Glutamatergic neuron (in vitro differentiated cells): ENCODE data around the gene POU2AF2. TPM values are rescaled to one million over a fixed set of nuclear protein-coding genes. Genes with fewer than 3 reads are reported as not detected.

Experiments used
- DNase-seq: peaks from one replicate; pipeline ENCODE4 v3.0.0; 2022
- H3K27ac Mint-ChIP-seq: one replicate; pipeline ENCODE4 v1.8.0; 2020; ENCODE audit warnings: mild to moderate bottlenecking, mixed read lengths, inconsistent platforms; ENCODE audit not compliant: unreplicated experiment
- H3K27me3 Mint-ChIP-seq: one replicate; pipeline ENCODE4 v1.8.0; 2020; ENCODE audit warnings: mild to moderate bottlenecking, moderate library complexity, mixed read lengths, inconsistent platforms; ENCODE audit not compliant: unreplicated experiment
- H3K36me3 Mint-ChIP-seq: one replicate; pipeline ENCODE4 v1.8.0; 2020; ENCODE audit warnings: mild to moderate bottlenecking, mixed read lengths, inconsistent platforms; ENCODE audit not compliant: unreplicated experiment
- H3K4me1 Mint-ChIP-seq: one replicate; pipeline ENCODE4 v1.8.0; 2020; ENCODE audit warnings: mild to moderate bottlenecking, low read depth, mixed read lengths, inconsistent platforms; ENCODE audit not compliant: unreplicated experiment
- H3K4me3 Mint-ChIP-seq: one replicate; pipeline ENCODE4 v1.8.0; 2020; ENCODE audit warnings: mild to moderate bottlenecking, mixed read lengths, inconsistent platforms; ENCODE audit not compliant: unreplicated experiment
- H3K9me3 Mint-ChIP-seq: one replicate; pipeline ENCODE4 v1.8.0; 2020; ENCODE audit warnings: mild to moderate bottlenecking, moderate library complexity, mixed read lengths, inconsistent platforms; ENCODE audit not compliant: unreplicated experiment
- CTCF ChIP-seq: fragments of 200-600 bp; sonication (generic); IDR thresholded peaks from one replicate; pipeline ENCODE4 v1.5.0; 2021; ENCODE audit not compliant: partially characterized antibody, unreplicated experiment
- total RNA-seq: library from RNA; stranded (reverse); fragmentation: NEBNext Ultra II Directional; extraction: Animal tissue kit (Norgen Biotek cat#: 25700); gene quantifications from one replicate; pipeline ENCODE4 v1.2.1, GENCODE V29; 2021; ENCODE audit not compliant: unreplicated experiment

The POU2AF2 gene
- total RNA-seq, 1 donor from 2014 or later: not detected

GRCh38 chr11:111329306-111330204 is 84.0 kb downstream of the POU2AF2 start:
- Mint-ChIP-seq H3K36me3 (no peaks in the 10 kb centered on the region), H3K27ac (no peak overlapping the region), H3K9me3 (no peaks in the 10 kb centered on the region), H3K4me3 (no peak overlapping the region), H3K27me3 (peaks cover 2% of the 10 kb centered on the region), H3K4me1 (no peaks in the 10 kb centered on the region)
- no peak for TF ChIP-seq CTCF
- DNase-seq: no peak

GRCh38 chr11:111330234-111330893 is 84.8 kb downstream of the POU2AF2 start:
- no peak for TF ChIP-seq CTCF
- no peak for DNase-seq
- H3K9me3 Mint-ChIP-seq: no peaks in the 10 kb centered on the region
- no peak overlapping the region for H3K27ac Mint-ChIP-seq
- H3K36me3 Mint-ChIP-seq: no peaks in the 10 kb centered on the region
- no peaks in the 10 kb centered on the region for H3K27me3 Mint-ChIP-seq
- no peak overlapping the region for H3K4me3 Mint-ChIP-seq
- peaks cover 2% of the 10 kb centered on the region for H3K4me1 Mint-ChIP-seq

GRCh38 chr11:111331711-111332479 is 86.4 kb downstream of the POU2AF2 start:
- no peaks in the 10 kb centered on the region for H3K36me3 Mint-ChIP-seq
- no peaks in the 10 kb centered on the region for H3K27me3 Mint-ChIP-seq
- DNase-seq: no peak
- no peak overlapping the region for H3K27ac Mint-ChIP-seq
- no peaks in the 10 kb centered on the region for H3K9me3 Mint-ChIP-seq
- peaks cover 2% of the 10 kb centered on the region for H3K4me1 Mint-ChIP-seq
- H3K4me3 Mint-ChIP-seq: no peak overlapping the region
- TF ChIP-seq CTCF: no peak

GRCh38 chr11:111334532-111335502 is 89.3 kb downstream of the POU2AF2 start:
- Mint-ChIP-seq H3K4me3 (no peak overlapping the region), H3K9me3 (no peaks in the 10 kb centered on the region)
- no peak for TF ChIP-seq CTCF

More at GRCh38 chr11:111334532-111335502, 89.3 kb downstream of the POU2AF2 start:
- Mint-ChIP-seq H3K27ac (no peak overlapping the region), H3K27me3 (no peaks in the 10 kb centered on the region), H3K36me3 (no peaks in the 10 kb centered on the region), H3K4me1 (peaks cover 2% of the 10 kb centered on the region)
- DNase-seq: no peak
